PC-3 (cell line): ENCODE measurements around the gene FLYWCH2.

Experiments
- EZH2 ChIP-seq: fragments of 300-600 bp; sonication (generic); IDR thresholded peaks from one replicate; pipeline ENCODE4 v1.6.1; 2017; ENCODE audit warnings: antibody characterized with exemption, mild to moderate bottlenecking, low read length; ENCODE audit not compliant: unreplicated experiment
- TF ChIP-seq, protein P1 (sequence below): fragments of 300-600 bp; sonication (generic); conservative IDR thresholded peaks from 2 replicates; pipeline ENCODE4 v1.5.1; 2017; ENCODE audit warnings: antibody characterized with exemption, low read depth, mild to moderate bottlenecking, low read length

DNA sequence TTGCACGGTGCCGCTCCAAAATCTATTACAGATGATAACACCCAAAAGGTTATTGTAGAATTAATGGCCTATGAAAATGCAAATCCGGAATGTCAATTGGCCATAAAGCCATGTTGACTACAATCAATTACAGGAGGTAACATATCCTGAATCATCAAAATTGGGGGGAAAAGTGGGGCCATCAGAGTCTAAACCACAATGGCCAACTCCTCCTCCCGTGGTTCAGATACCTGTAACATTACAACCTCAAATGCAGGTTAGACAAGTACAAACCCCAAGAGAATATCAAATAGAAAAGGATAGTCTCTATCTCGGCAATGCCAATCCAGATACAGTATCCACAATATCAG lies 43.6 kb downstream of the FLYWCH2 start:
- no peak for TF ChIP-seq EZH2
- TF ChIP-seq, protein P1, sequence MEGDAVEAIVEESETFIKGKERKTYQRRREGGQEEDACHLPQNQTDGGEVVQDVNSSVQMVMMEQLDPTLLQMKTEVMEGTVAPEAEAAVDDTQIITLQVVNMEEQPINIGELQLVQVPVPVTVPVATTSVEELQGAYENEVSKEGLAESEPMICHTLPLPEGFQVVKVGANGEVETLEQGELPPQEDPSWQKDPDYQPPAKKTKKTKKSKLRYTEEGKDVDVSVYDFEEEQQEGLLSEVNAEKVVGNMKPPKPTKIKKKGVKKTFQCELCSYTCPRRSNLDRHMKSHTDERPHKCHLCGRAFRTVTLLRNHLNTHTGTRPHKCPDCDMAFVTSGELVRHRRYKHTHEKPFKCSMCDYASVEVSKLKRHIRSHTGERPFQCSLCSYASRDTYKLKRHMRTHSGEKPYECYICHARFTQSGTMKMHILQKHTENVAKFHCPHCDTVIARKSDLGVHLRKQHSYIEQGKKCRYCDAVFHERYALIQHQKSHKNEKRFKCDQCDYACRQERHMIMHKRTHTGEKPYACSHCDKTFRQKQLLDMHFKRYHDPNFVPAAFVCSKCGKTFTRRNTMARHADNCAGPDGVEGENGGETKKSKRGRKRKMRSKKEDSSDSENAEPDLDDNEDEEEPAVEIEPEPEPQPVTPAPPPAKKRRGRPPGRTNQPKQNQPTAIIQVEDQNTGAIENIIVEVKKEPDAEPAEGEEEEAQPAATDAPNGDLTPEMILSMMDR, result no peak
